NCI-H2107 (cell line): ENCODE data around the gene ZNF419.

ENCODE experiments used
- DNase-seq: peaks from one replicate; lab custom pipeline; 2025; lab: John Stamatoyannopoulos, UW

The ZNF419 gene

DNA sequence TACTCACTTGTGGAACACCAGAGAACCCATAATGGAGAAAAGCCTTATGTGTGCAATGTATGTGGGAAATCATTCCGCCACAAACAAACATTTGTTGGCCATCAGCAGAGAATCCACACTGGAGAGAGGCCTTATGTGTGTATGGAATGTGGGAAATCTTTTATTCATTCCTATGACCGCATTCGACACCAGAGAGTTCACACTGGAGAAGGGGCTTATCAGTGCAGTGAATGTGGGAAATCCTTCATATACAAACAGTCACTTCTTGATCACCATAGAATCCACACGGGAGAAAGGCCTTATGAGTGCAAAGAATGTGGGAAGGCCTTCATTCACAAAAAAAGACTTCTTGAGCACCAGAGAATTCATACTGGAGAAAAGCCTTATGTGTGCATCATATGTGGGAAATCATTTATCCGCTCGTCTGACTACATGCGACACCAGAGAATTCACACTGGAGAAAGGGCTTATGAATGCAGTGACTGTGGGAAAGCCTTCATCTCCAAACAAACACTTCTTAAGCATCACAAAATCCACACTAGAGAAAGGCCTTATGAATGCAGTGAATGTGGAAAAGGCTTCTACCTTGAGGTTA lies 50.5 kb downstream of the ZNF419 start:
- no peak for DNase-seq
